Keratinocyte (primary cell): Measurements from ENCODE around the gene ITGAE. TPM values are rescaled to one million over a fixed set of nuclear protein-coding genes. Genes with fewer than 3 reads are reported as not detected.
A peak's percentile ranks its signal among the peaks of the same experiment; 100 is the strongest.

Experiments
- DNase-seq: peaks from one replicate; pipeline ENCODE4 v3.0.0-alpha.2; 2011; ENCODE audit warnings: low read depth, missing footprints, low spot score
- FAIRE-seq: peaks from 2 replicates; lab custom pipeline; 2011; peaks lifted over from hg19 to GRCh38; lab: Jason Lieb, UNC
- H2AFZ ChIP-seq: 2 replicates; pipeline ENCODE4 v1.6.0; 2012; ENCODE audit warnings: low read length, control low read depth, inconsistent platforms; ENCODE audit not compliant: control insufficient read depth
- H3K27ac ChIP-seq: 2 replicates; pipeline ENCODE4 v1.5.1; 2011; ENCODE audit warnings: low read length; ENCODE audit not compliant: control insufficient read depth, insufficient read depth
- H3K27me3 ChIP-seq: 3 replicates; pipeline ENCODE4 v1.6.0; 2011; ENCODE audit warnings: low read length; ENCODE audit not compliant: control insufficient read depth, insufficient read depth; ENCODE audit errors: extremely low read depth
- H3K36me3 ChIP-seq, 2 experiments: 2 replicates in 1 of 2; 3 replicates in 1 of 2; pipeline ENCODE4 v1.5.1; 2011; ENCODE audit warnings: low read length in 2 of 2, mild to moderate bottlenecking in 1 of 2; ENCODE audit not compliant: control insufficient read depth in 2 of 2, insufficient read depth in 2 of 2; ENCODE audit errors: extremely low read depth in 1 of 2
- H3K4me1 ChIP-seq: 3 replicates; pipeline ENCODE4 v1.5.1; 2011; ENCODE audit warnings: low read length; ENCODE audit not compliant: control insufficient read depth, insufficient read depth; ENCODE audit errors: extremely low read depth
- H3K4me2 ChIP-seq: 3 replicates; pipeline ENCODE4 v1.6.0; 2011; ENCODE audit warnings: low read depth, low read length; ENCODE audit not compliant: control insufficient read depth, insufficient read depth; ENCODE audit errors: extremely low read depth
- H3K4me3 ChIP-seq, 3 experiments: fragments of 200-600 bp in 1 of 3; sonication (generic) in 1 of 3; 2 replicates in 2 of 3; 3 replicates in 1 of 3; pipeline ENCODE4 v1.5.1; 2011 to 2016; ENCODE audit warnings: low read length in 3 of 3, mild to moderate bottlenecking in 3 of 3, control low read depth in 2 of 3, inconsistent platforms in 1 of 3, low read depth in 1 of 3, mixed read lengths in 1 of 3, mixed run types in 1 of 3, moderate library complexity in 1 of 3; ENCODE audit not compliant: control insufficient read depth in 2 of 3, insufficient read depth in 2 of 3; ENCODE audit errors: extremely low read depth in 1 of 3
- H3K79me2 ChIP-seq: 2 replicates; pipeline ENCODE4 v1.6.0; 2012; ENCODE audit warnings: low read length; ENCODE audit not compliant: control insufficient read depth, insufficient read depth
- H3K9ac ChIP-seq: 3 replicates; pipeline ENCODE4 v1.6.0; 2011; ENCODE audit warnings: low read length; ENCODE audit not compliant: control insufficient read depth, insufficient read depth; ENCODE audit errors: extremely low read depth
- H3K9me1 ChIP-seq: 3 replicates; pipeline ENCODE4 v1.6.0; 2011; ENCODE audit warnings: low read length; ENCODE audit not compliant: control insufficient read depth, insufficient read depth; ENCODE audit errors: extremely low read depth
- H3K9me3 ChIP-seq: 2 replicates; pipeline ENCODE4 v1.5.1; 2012; ENCODE audit warnings: low read depth, low read length; ENCODE audit not compliant: control insufficient read depth
- H4K20me1 ChIP-seq: 3 replicates; pipeline ENCODE4 v1.6.0; 2011; ENCODE audit warnings: low read length; ENCODE audit not compliant: control insufficient read depth, insufficient read depth; ENCODE audit errors: extremely low read depth
- CTCF ChIP-seq, 3 experiments: IDR thresholded peaks in 1 of 3; conservative IDR thresholded peaks in 1 of 3; optimal IDR thresholded peaks in 1 of 3; 2 replicates in 2 of 3; 3 replicates in 1 of 3; pipeline versions ENCODE3 to v1.5.1; 2011; ENCODE audit warnings: low read length in 3 of 3, mild to moderate bottlenecking in 3 of 3, moderate library complexity in 2 of 3, control low read depth in 1 of 3, inconsistent platforms in 1 of 3; ENCODE audit not compliant: insufficient read depth in 2 of 3; ENCODE audit errors: extremely low read depth in 1 of 3
- EZH2 ChIP-seq: IDR thresholded peaks from one replicate; pipeline ENCODE4 v1.6.1; 2012; ENCODE audit warnings: inconsistent platforms, mild to moderate bottlenecking, low read length, moderate library complexity
- dilution Hi-C: fragments of 300-500 bp; cut with MboI; formaldehyde crosslinking; loops from one replicate; pipeline ENCODE4 v1.7.0; 2020; ENCODE audit warnings: low sequenced_read_pairs; ENCODE audit not compliant: extremely low pct_ligation_motif_present
- polyA plus RNA-seq, 5 experiments: library from polyadenylated mRNA; depleted of rRNA in 3 of 5; stranded (reverse) in 3 of 5; stranded (forward) in 1 of 5; unstranded in 1 of 5; fragments of >200 nt; gene quantifications; 1 replicate in 1 of 5; 2 replicates in 3 of 5; 3 replicates in 1 of 5; pipeline versions ENCODE4 v1.2.1 to v1.2.3, GENCODE V29; 2011 to 2012; ENCODE audit warnings: missing spikeins in 2 of 5, low read depth in 1 of 5, low replicate concordance in 1 of 5

Gene ITGAE
- polyA plus RNA-seq, 1 donor (not counting 4 experiments of a cell fraction or from before 2014, with no cell fraction given) = 66.6 TPM

DNA sequence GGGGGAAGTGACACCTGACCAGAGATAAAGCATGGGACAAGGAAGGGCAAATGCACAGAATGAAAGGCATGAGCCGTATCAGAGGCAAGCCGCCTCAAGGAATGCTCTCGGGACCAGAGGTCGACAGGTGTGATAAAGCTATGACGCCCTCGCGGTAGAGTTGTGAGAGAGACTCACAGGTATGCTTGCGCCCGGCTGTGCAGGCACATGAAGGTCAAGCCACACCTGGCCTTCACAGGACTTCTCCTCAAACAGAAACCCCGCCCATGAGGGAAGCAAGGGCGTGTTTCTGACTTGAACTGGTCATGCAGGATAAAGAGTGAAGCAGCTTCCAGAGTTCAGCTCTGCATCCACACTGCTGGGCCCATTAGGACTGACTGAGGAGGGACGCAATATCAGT is 37.2 kb upstream of the ITGAE start:
- H3K36me3 ChIP-seq = peaks cover 16 to 36% of the 10 kb centered on the region in 2 experiments
- no peak overlapping the region for H2AFZ ChIP-seq
- no peaks in the 10 kb centered on the region for H3K27me3 ChIP-seq
- no peak overlapping the region for H3K9ac ChIP-seq
- no peak for TF ChIP-seq EZH2
- no peak for TF ChIP-seq CTCF (optimal IDR thresholded peaks at IDR 0.05 in 1 of 3, IDR thresholded peaks at IDR 0.05 in 1 of 3, conservative IDR thresholded peaks at IDR 0.05 in 1 of 3; ENCODE audit: extremely low read depth in 1 of 3, insufficient read depth in 2 of 3, low read length in 3 of 3)
- H3K4me3 ChIP-seq = no peak overlapping the region
- H3K4me2 ChIP-seq = no peak overlapping the region
- H3K79me2 ChIP-seq = peaks cover 56% of the 10 kb centered on the region
- peaks cover 4% of the 10 kb centered on the region for H4K20me1 ChIP-seq
- no peak overlapping the region for H3K27ac ChIP-seq
- DNase-seq (no peak), FAIRE-seq (peak; percentile 48)
- no peaks in the 10 kb centered on the region for H3K9me3 ChIP-seq
- H3K9me1 ChIP-seq = no peaks in the 10 kb centered on the region
- dilution Hi-C loops = no loop called here
- H3K4me1 ChIP-seq = no peaks in the 10 kb centered on the region

DNA sequence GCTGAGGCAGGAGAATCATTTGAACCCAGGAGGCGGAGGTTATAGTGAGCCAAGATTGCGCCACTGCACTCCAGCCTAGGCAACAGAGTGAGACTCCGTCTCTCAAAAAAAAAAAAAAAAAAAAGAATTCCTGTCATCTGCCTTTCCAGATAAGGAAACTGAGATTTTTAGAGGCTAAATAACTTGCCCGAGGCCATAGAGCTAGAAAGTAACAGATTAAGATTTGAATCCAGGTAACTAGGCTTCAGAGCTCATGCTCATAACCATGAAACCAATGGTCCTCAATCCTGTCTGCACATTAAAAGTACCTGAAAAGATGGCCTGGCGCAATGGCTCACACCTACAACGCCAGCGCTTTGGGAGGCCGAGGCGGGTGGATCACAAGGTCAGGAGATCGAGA is 35.6 kb upstream of the ITGAE start:
- no peak overlapping the region for H3K9ac ChIP-seq
- FAIRE-seq (no peak), DNase-seq (no peak)
- no peaks in the 10 kb centered on the region for H3K9me3 ChIP-seq
- dilution Hi-C loops = no loop called here
- H3K27ac ChIP-seq = no peak overlapping the region
- no peaks in the 10 kb centered on the region for H3K27me3 ChIP-seq
- H3K9me1 ChIP-seq = no peaks in the 10 kb centered on the region
- no peak overlapping the region for H2AFZ ChIP-seq
- no peaks in the 10 kb centered on the region for H3K4me1 ChIP-seq
- peaks cover 18 to 38% of the 10 kb centered on the region in 2 experiments for H3K36me3 ChIP-seq
- no peak overlapping the region for H3K4me3 ChIP-seq
- H4K20me1 ChIP-seq = no peaks in the 10 kb centered on the region
- H3K4me2 ChIP-seq = no peak overlapping the region
- no peak for TF ChIP-seq EZH2
- no peak for TF ChIP-seq CTCF (optimal IDR thresholded peaks at IDR 0.05 in 1 of 3, IDR thresholded peaks at IDR 0.05 in 1 of 3, conservative IDR thresholded peaks at IDR 0.05 in 1 of 3; ENCODE audit: extremely low read depth in 1 of 3, insufficient read depth in 2 of 3, low read length in 3 of 3)
- peaks cover 45% of the 10 kb centered on the region for H3K79me2 ChIP-seq
